ENCODE results near the gene GPC6.

- TF ChIP-seq, protein P1, sequence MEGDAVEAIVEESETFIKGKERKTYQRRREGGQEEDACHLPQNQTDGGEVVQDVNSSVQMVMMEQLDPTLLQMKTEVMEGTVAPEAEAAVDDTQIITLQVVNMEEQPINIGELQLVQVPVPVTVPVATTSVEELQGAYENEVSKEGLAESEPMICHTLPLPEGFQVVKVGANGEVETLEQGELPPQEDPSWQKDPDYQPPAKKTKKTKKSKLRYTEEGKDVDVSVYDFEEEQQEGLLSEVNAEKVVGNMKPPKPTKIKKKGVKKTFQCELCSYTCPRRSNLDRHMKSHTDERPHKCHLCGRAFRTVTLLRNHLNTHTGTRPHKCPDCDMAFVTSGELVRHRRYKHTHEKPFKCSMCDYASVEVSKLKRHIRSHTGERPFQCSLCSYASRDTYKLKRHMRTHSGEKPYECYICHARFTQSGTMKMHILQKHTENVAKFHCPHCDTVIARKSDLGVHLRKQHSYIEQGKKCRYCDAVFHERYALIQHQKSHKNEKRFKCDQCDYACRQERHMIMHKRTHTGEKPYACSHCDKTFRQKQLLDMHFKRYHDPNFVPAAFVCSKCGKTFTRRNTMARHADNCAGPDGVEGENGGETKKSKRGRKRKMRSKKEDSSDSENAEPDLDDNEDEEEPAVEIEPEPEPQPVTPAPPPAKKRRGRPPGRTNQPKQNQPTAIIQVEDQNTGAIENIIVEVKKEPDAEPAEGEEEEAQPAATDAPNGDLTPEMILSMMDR (IDR thresholded peaks at IDR 0.05; ENCODE audit: low read length): no peak
- no peak for TF ChIP-seq EZH2 (IDR thresholded peaks at IDR 0.05; ENCODE audit: borderline replicate concordance, low read length)
These were observed 541.4 kb downstream of the GPC6 start for GRCh38 chr13:93767917-93768409.

All from OCI-LY1 (cell line).